GM18520 (cell line): ENCODE results near the gene CAPN5.
"Not testable (repeated sequence)": the region's sequence is repeated elsewhere in the genome, so short reads cannot be mapped to it uniquely, and the experiment has no call there.

Source experiments
- ATAC-seq: cut with Tn5 transposase; IDR thresholded peaks from one replicate; pipeline ENCODE4 v1.9.1; 2021; ENCODE audit not compliant: unreplicated experiment

The CAPN5 gene

DNA sequence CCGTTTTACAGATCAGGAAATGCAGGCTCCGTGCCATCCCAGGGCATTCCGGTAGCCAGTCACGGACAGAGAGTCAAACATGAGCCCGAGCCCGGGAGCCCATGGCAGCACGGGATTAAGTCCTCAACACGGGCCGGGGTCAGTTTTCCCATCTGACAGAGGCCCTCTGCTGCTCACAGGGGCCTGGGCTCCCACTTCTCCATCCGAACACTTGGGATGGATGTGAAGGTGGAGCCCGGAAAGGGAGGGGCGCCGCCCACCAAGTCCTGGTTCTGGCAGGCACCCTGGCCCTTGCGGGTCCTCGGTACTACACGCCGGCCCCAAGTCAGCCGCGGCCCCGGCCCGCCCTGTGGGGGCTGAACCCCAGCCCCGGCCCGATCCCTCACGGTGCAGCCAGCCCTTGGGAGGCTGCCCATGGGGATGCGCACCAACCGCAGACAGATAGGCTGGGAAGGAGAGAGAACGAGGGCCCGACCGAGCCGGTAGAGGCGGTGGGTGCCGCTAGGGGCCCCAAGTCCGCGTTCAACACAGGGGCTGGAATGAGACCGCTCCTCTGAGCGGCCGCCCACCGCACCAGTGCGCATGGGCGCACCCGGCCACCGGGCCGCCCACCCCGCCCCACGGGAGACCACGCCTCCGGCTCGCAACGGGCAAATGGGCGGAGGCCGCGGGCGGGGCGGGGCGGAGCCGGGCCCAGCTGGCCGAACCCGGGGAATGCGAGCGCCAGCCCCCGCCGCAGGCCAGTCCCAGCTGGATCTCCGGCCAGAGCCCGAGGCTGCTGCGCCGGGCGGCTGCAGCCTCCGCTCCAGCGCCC lies at the start of gene CAPN5:
CAPN5 (plus strand) TSS at position 743 of the 814 bp plus-strand sequence. CDS start 17,916 bp downstream, outside the sequence.
- ATAC-seq = peak; percentile 86

DNA sequence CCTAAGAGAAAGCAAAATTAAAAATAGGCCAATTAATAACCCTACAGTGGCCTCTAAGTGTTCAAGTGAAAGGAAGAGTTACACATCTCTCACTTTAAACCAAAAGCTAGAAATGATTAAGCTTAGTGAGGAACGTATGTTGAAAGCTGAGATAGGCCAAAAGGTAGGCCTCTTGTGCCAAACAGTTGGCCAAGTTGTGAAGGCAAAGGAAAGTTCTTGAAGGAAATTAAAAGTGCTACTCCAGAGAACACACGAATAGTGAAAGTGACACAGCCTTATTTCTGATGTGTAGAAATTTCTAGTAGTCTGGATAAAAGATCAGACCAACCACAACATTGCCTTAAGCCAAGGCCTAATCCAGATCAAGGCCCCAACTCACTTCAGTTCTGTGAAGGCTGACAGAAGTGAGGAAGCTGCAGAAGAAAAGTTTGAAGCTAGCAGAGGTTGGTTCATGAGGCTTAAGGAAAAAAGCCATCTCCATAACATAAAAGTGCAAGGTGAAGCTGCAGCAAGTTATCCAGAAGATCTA lies 48.3 kb upstream of the CAPN5 start:
- not testable (repeated sequence) for ATAC-seq

DNA sequence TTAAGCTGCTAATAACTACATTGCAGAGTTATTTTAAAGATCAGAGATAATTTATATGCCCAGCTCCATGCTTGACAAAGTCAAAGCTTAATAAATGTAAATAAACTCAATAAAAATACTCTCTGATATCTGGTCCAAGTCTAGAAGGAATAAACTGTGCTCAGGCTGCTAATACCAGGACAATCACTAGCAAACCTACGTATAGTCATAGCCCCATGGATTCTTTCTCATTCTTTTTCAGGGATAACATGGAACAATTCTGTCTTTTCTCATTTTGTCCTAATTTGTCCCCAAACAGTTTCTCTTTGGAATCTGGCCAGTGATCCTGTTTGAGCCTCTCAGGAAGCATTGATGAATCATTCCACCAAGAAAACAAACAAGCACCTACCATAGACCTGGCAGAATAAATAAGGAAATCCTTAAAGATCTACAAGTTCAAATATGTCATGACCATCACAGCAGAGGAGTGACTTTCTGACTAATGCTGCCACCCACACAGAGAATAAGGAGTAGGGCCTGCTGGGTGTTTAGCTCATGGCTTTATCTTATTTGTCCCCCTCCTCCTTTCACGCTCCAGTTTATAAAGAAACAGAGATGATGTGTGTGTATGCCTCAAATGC lies 46.7 kb upstream of the CAPN5 start:
- ATAC-seq = no peak

DNA sequence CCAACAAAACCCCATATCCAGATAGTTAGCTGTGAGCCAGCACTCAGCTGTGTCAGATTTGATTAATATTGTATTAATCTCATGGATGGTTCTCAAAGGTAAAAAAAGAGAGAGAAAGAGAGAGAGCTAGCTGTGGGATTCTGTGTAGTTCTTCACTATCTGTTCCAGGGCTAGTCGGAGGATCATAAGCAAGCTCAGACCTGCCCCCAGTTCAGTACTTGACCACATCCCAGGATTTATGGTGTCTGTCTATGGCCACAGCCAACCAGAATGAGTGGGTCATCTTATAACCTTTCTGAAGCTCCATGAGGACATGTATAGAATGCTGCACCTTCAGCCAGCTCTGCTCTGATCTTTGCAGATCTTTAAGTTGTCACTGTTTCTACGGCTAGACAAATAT lies 46.0 kb upstream of the CAPN5 start:
- no peak for ATAC-seq

DNA sequence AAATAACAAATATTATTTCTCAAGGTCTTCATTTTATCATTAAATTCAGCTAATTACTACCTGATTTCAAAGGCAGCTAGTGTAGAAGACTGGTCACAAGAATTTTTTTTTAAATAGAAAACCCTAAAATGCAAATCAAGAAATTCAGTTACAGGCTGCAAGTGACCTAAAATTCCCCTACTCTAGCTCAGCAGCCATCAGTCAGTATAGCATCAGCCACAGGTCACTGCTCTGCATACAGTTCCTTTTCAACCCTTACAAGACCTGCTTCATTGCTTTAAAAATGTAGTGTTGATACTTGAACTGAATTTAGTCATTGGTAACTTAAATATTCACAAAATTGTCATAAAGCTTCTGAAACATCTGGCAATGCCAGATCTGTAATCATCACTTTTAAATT lies 42.0 kb upstream of the CAPN5 start:
- no peak for ATAC-seq

DNA sequence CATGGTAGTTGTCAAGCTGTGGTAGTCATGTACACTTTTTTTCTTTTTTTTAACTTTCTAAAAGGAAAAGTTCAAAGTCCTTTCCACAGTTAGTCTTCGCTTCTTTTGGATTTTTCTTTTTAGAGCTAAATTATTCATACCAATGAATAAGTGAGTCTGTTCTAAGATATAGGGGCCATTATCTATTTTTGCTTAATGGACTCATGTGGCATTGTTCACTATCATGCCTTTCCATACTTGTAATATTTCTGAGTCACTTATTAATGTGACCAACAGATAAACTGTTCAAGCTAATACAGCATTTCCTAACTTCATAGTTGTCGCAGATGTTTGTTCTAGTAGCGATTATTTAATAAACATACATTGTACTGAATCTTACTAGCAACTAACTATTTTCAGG lies 40.5 kb upstream of the CAPN5 start:
- ATAC-seq = no peak

DNA sequence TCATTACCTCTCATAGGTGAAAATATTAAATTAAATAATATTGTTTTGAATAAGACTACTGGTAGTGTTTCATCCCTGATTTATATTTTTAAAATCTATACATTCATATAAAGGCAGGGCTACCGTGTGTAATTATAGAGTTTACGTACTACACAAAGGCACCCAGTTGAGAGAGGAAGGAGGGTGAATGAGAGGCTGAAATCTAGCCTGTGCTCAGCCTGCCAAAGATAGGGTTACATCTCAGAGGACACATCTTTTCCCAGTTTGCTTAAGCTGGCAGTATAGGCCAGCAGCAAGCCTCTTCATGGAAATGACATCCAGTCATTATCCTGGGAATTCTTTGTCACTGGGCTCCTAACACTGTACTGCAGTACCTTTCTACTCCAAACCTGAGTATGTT lies 40.0 kb upstream of the CAPN5 start:
- ATAC-seq = no peak

DNA sequence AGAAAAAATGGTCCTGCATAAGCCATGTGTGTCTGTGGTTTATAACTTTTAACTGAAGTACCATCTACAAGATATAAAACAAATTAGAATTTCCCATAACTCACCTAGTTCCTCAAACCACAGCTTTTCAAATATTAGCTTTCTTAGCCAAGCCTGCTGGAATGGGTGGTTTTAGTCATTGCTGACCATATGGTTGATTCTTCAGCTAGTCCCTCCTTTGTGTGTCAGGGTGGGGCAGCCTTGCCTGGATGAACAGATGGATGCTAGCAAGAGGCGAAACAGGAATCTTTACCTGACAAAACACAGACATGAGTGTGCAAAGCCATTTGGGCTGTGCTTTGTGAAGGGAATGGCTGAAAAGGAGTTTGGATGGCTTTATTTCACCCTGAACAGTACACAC lies 39.5 kb upstream of the CAPN5 start:
- ATAC-seq = no peak

DNA sequence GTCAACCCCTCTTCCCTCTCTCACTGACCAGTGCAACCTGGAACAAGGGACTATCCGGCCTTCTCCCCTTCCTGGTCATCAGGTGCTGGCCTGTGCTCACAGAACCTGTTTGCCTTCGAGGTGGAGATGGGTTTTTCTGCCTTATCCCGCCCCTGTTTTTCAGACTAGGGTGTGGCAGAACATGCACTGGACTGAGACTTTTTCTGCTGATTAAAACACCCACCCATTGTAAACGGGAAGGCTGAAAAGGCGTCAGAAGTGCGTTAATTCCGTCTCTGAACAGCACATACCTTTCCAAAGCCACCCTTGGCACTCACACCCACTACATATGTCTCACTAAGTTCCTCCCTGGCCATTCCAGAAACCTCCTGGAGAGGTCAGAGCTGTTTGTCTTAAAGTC lies 36.9 kb upstream of the CAPN5 start:
- no peak for ATAC-seq

DNA sequence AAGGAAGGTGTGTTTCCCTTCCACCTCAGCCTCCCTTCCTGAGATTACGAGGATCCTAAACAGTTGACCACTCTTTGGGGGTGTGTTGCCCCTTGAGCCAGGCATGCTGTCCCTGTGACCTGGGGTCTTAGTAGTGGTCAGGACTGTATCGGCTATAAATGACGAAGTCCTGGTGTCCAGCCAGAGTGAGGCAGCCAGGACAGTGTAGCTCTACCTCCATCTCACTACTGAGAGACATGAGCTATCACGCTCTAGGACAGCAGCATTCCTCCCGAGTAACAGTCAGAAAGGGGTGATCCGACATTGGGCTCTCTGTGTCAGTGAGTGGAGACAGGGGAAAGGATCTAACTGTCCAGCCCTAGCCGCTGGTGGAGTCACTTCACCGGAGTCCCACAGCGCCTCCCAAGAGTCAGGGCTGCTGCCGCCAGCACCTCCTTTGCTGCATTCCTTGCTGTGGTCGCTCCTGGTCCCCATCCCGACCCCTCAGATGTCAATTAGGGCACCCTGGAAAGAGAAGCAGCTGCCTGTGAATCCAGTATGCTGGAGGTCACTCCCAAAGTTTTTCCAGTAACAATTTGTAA lies 35.8 kb upstream of the CAPN5 start:
- ATAC-seq = no peak

DNA sequence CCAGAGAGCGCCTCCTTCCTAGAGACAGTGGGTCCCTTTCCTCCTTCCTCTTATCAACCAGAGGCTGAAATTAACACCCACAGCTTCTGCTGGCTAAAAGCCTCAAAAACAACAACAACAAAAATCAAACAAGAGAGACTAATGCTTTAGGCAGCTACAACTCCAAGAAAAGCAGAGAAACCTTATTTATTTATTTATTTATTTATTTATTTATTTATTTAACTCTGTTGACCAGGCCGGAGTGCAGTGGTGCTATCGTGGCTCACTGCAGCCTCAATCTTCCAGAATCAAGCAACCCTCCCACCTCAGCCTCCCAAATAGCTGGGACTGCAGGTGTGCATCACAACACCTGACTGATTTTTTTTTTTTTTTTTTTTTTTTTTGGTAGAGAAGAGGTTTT lies 35.2 kb upstream of the CAPN5 start:
- ATAC-seq = no peak

DNA sequence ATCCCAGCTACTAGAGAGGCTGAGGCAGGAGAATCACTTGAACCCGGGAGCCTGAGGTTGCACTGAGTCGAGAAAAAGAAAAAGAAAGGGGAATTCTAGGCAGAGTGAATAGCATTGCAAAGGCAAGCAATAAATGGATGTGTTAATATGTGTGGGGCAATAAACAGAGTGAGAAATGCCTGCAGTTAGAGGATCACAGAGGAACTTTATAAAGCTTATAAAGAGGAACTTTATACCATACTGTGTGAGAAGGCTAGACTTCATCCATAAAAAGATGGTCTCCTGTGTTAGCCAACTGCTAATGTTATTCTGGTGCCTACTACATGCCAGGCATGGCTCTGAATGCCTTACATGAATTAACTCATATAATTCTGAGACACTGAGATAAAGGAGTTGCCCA lies 31.7 kb upstream of the CAPN5 start:
- ATAC-seq = no peak

DNA sequence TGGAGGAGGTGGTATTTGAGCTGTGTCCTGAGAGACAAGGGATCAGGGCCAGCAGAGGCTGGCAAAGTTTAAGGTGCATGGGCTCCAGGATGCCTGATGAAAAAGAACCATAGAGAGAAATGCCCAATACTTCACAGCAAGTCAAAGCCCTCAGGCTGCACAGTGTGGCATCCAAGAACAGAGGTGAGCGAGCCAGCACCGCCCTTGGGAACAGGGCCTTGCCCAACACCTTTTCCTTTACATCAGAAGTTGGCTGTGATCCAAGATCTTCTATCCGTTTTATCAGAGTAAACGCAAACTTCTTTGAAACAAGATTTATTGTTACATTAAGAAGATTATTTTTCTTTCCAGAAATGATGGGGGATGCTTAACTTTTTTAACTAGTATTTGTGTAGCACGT lies 31.2 kb upstream of the CAPN5 start:
- no peak for ATAC-seq

DNA sequence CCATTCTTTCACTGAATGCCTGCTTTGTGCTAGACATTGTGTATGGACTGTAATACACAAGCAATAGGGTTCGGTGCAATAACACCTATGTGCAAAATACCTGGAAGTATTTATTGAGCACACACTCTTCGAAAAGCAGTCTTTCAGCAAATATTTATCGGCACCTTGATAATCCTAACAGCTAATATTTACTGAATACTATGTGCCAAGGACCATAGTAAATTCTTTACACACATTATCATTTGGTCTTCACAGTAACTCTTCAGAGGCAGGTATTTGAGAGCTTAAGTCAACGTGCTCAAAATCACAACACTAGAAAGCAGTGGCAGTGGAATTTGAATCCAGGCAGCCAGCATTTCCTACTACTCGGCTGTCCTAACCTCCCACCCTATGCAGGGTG lies 30.4 kb upstream of the CAPN5 start:
- no peak for ATAC-seq

DNA sequence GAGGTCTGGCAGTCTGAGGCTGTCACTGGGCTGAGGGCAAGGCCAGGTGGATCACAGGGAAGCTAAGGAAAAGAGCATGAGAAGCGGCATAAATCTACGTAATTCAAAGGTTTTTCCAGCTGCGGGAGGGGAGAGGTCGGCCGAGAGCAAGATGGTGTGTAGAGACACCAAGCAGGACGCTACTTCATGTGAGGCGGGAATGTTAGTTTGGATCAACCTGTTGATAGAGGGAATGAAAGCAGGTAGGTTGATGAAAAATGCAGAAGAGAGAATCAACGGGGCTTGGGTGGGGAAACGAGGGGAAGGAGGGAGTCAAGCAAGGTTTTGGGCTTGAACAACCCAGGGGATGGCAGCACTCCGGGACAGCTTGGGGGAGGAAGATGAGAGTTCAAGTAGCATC lies 29.7 kb upstream of the CAPN5 start:
- ATAC-seq = no peak

DNA sequence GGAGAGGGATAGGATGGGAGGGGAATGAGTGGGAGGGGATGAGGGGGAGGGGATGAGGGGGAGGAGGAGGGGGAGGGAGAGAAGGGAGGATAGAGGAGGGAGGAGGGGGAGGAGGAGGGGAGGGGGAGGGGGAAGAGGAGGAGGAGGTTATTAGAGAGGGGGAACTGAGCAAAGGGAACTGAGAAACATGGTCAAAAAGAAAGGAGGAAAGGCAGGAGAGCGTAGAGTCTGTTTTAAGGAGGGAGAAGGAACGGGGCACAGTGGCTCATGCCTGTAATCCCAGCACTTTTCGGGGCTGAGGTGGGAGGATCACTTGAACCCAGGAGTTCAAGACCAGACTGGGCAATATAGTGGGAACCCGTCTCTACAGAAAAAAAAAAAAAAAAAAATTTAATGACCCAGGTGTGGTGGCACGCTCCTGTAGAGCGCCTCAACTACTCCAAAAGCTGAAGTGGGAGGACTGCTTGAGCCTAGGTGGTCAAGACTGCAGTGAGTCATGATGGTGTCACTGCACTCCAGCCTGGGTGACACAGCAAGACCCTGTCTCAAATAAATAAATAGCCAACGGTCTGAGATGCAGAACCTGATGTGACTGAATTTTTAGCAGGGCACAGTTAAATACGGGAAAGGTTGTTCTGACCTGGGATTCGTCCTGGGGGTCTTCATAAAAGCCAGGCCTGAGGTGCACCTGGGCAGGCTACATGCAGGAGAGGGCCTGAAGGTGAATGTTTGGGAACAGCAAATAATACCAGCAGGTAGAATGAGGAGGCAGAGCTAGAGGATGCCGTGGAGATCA lies 28.5 kb upstream of the CAPN5 start:
- no peak for ATAC-seq

DNA sequence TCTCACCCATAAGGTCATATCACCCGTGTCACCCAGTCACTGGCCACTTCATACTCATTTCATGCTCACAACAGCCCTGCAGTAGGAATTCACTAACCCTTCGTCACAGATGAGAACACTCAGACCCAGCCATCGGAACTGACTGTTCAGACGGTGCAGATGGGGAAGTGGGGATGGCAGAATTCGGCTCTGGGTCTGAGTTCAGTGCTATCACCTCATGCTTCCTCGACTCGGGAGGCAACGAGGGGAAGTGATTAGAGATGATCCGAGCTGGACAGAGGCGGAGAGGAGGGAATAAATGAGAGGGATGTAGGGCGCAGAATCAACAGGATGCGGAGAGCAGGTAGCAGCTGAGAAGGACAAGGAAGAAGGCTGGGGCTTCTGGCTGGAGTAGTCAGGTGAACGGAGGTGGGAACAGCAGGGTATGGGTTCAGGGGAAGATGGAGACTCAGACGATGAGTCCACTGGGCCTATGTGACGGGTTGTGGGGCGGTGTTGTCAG lies 27.9 kb upstream of the CAPN5 start:
- no peak for ATAC-seq

DNA sequence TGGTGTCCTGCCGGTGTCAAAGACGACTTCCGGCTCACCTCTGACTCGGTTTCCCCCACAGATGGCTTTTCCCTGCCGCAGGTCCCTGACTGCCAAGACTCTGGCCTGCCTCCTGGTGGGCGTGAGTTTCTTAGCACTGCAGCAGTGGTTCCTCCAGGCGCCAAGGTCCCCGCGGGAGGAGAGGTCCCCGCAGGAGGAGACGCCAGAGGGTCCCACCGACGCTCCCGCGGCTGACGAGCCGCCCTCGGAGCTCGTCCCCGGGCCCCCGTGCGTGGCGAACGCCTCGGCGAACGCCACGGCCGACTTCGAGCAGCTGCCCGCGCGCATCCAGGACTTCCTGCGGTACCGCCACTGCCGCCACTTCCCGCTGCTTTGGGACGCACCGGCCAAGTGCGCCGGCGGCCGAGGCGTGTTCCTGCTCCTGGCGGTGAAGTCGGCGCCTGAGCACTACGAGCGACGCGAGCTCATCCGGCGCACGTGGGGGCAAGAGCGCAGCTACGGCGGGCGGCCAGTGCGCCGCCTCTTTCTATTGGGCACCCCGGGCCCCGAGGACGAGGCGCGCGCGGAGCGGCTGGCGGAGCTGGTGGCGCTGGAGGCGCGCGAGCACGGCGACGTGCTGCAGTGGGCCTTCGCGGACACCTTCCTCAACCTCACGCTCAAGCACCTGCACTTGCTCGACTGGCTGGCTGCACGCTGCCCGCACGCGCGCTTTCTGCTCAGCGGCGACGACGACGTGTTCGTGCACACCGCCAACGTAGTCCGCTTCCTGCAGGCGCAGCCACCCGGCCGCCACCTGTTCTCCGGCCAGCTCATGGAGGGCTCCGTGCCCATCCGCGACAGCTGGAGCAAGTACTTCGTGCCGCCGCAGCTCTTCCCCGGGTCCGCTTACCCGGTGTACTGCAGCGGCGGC lies 27.0 kb upstream of the CAPN5 start:
- ATAC-seq = no peak

DNA sequence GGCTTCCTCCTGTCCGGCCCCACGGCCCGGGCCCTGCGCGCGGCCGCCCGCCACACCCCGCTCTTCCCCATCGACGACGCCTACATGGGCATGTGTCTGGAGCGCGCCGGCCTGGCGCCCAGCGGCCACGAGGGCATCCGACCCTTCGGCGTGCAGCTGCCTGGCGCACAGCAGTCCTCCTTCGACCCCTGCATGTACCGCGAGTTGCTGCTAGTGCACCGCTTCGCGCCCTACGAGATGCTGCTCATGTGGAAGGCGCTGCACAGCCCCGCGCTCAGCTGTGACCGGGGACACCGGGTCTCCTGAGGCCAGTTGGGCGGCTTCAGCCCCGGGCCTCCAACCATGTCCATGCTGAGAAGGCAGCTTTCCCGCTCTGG lies 26.4 kb upstream of the CAPN5 start:
- ATAC-seq = no peak

DNA sequence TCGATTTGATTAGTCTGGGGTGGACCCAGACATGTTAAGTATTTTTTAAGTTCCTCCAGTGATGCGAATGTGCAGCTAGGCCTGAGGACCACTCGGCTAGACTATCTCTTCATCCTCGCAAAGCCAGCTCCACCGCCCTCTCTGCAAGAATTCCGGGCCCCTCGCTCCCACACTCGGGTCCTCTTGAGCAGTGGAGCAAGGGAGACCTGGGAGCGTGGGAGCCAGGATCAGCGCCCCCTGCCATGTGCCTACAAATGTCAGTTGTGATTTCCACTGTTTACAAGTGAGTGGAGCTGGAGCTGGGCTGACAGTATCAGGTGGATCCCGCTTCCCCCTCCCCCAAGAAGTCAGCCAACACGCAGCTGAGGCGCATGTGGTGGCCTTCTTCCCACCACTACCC lies 25.9 kb upstream of the CAPN5 start:
- ATAC-seq = no peak
